B cell (primary cell): ENCODE results near the gene HOXD12. TPM values are rescaled to one million over a fixed set of nuclear protein-coding genes. Genes with fewer than 3 reads are reported as not detected.

Experiments
- ATAC-seq: fragments of 200-7000 bp; cut with Tn5 transposase; one replicate; pipeline ENCODE4 v1.10.0; 2021; ENCODE audit warnings: low read depth, mild to moderate bottlenecking, moderate number of reproducible peaks, moderate library complexity
- CTCF ChIA-PET: fragments of 350-600 bp; sonication (Branson Sonifier 250); formaldehyde crosslinking; loops from one replicate; lab custom pipeline; 2021; ENCODE audit warnings: antibody characterized with exemption, inconsistent platforms; lab: Charles Lee
- POLR2A ChIA-PET: fragments of 350-600 bp; sonication (Branson Sonifier 250); formaldehyde crosslinking; loops from one replicate; lab custom pipeline; 2021; ENCODE audit warnings: antibody characterized with exemption; lab: Charles Lee
- DNase-seq: peaks from one replicate; pipeline ENCODE4 v3.0.0; 2013
- H2AFZ ChIP-seq: 2 replicates; pipeline ENCODE4 v1.6.1; 2012; ENCODE audit warnings: mild to moderate bottlenecking, low read depth, low read length; ENCODE audit not compliant: insufficient read depth, poor library complexity, severe bottlenecking
- H3K27ac ChIP-seq, 2 donors: 1 replicate in 1 of 2; 2 replicates in 1 of 2; pipeline ENCODE4 v1.5.1; 2012 to 2013; ENCODE audit warnings: low read length in 2 of 2, mild to moderate bottlenecking in 2 of 2, moderate library complexity in 1 of 2
- H3K27me3 ChIP-seq, 4 experiments: fragments of 200-600 bp in 1 of 4; sonication (generic) in 1 of 4; replicated peaks in 1 of 4; 1 replicate in 2 of 4; 2 replicates in 2 of 4; pipeline versions ENCODE4 v1.6.1 to v1.7.0; 2013 to 2016; ENCODE audit warnings: low read length in 3 of 4, mild to moderate bottlenecking in 2 of 4, mixed read lengths in 1 of 4, moderate library complexity in 1 of 4; ENCODE audit not compliant: insufficient read depth in 4 of 4, control insufficient read depth in 3 of 4; ENCODE audit errors: control extremely low read depth in 1 of 4
- H3K36me3 ChIP-seq, 2 experiments: replicated peaks in 1 of 2; 1 replicate in 1 of 2; 2 replicates in 1 of 2; pipeline versions ENCODE4 v1.6.1 to v1.7.1; 2013; ENCODE audit warnings: low read length in 1 of 2; ENCODE audit not compliant: insufficient read depth in 2 of 2, control insufficient read depth in 1 of 2; ENCODE audit errors: control extremely low read depth in 1 of 2, extremely low read depth in 1 of 2
- H3K4me1 ChIP-seq, 2 donors: fragments of 200-600 bp in 1 of 2; sonication (generic) in 1 of 2; 1 replicate in 1 of 2; 2 replicates in 1 of 2; pipeline versions ENCODE4 v1.5.1 to v1.6.1; 2013 to 2017; ENCODE audit warnings: low read length in 2 of 2; ENCODE audit not compliant: control insufficient read depth in 2 of 2, insufficient read depth in 2 of 2
- H3K4me2 ChIP-seq: replicated peaks from 2 replicates; pipeline ENCODE3; 2012; ENCODE audit warnings: mild to moderate bottlenecking, low read depth, low read length; ENCODE audit not compliant: poor library complexity, severe bottlenecking
- H3K4me3 ChIP-seq, 5 experiments: fragments of 200-600 bp in 1 of 5; sonication (generic) in 1 of 5; 1 replicate in 3 of 5; 2 replicates in 2 of 5; pipeline versions ENCODE4 v1.5.1 to v1.7.0; 2011 to 2016; ENCODE audit warnings: low read length in 4 of 5, mild to moderate bottlenecking in 4 of 5, low read depth in 2 of 5, control low read depth in 1 of 5, moderate library complexity in 1 of 5; ENCODE audit not compliant: insufficient read depth in 1 of 5; ENCODE audit errors: control extremely low read depth in 1 of 5, extremely low read depth in 1 of 5
- H3K79me2 ChIP-seq: fragments of 200-600 bp; sonication (generic); one replicate; pipeline ENCODE4 v1.6.0; 2016; ENCODE audit warnings: low read length; ENCODE audit not compliant: control insufficient read depth, insufficient read depth
- H3K9ac ChIP-seq: fragments of 200-600 bp; sonication (generic); 2 replicates; pipeline ENCODE4 v1.6.1; 2017; ENCODE audit warnings: mild to moderate bottlenecking, low read length, moderate library complexity
- H3K9me3 ChIP-seq, 3 donors: one replicate each; pipeline versions ENCODE4 v1.6.1 to v1.7.1; 2013; ENCODE audit warnings: low read length in 2 of 3; ENCODE audit not compliant: control insufficient read depth in 2 of 3, insufficient read depth in 1 of 3; ENCODE audit errors: control extremely low read depth in 1 of 3
- H4K20me1 ChIP-seq: 2 replicates; pipeline ENCODE4 v1.6.0; 2012; ENCODE audit warnings: mild to moderate bottlenecking, low read length; ENCODE audit not compliant: insufficient read depth, control insufficient read depth, poor library complexity, severe bottlenecking
- H3K27ac Mint-ChIP-seq: one replicate; pipeline ENCODE4 v1.8.0; 2021; ENCODE audit warnings: mixed read lengths
- H3K27me3 Mint-ChIP-seq: one replicate; pipeline ENCODE4 v1.8.0; 2021; ENCODE audit warnings: mixed read lengths
- H3K4me1 Mint-ChIP-seq: one replicate; pipeline ENCODE4 v1.8.0; 2021; ENCODE audit warnings: mixed read lengths
- H3K4me3 Mint-ChIP-seq: one replicate; pipeline ENCODE4 v1.8.0; 2021; ENCODE audit warnings: mixed read lengths
- H3K9me3 Mint-ChIP-seq: one replicate; pipeline ENCODE4 v1.8.0; 2022; ENCODE audit warnings: mixed read lengths; ENCODE audit not compliant: insufficient read depth
- EZH2 ChIP-seq: IDR thresholded peaks from 2 replicates; pipeline ENCODE4 v1.6.1; 2012; ENCODE audit warnings: borderline replicate concordance, low read depth, mild to moderate bottlenecking, moderate library complexity, low read length; ENCODE audit not compliant: insufficient read depth, poor library complexity, severe bottlenecking
- WGBS: methylation state at CpG from one replicate; pipeline ENCODE4 v1.1.5; 2013; ENCODE audit warnings: missing lambda C conversion rate; ENCODE audit not compliant: insufficient coverage; 5-methylcytosine and 5-hydroxymethylcytosine counted together
- intact Hi-C: fragments of 100-400 bp; cut with micrococcal nuclease; formaldehyde crosslinking; loops from one replicate; pipeline ENCODE4 v1.10.0; 2022
- polyA plus RNA-seq: library from polyadenylated mRNA; depleted of rRNA; stranded (reverse); fragments of >200 nt; gene quantifications from 2 replicates; pipeline ENCODE4 v1.2.3, GENCODE V29; 2012
- total RNA-seq, 2 donors: library from RNA; stranded (reverse); fragments of 120-200 nt in 1 of 2; gene quantifications; 1 replicate in 1 of 2; 2 replicates in 1 of 2; pipeline versions ENCODE4 v1.2.3 to v1.2.4, GENCODE V29; 2013 to 2022
- TF ChIP-seq, protein P1 (sequence below): fragments of 200-600 bp; IDR thresholded peaks from one replicate; pipeline ENCODE4 v1.8.0; 2022; ENCODE audit warnings: antibody characterized with exemption, mild to moderate bottlenecking

HOXD12 gene
- total and polyA plus RNA-seq, 2 donors (not counting 1 experiment from before 2014, with no cell fraction given): not detected

DNA sequence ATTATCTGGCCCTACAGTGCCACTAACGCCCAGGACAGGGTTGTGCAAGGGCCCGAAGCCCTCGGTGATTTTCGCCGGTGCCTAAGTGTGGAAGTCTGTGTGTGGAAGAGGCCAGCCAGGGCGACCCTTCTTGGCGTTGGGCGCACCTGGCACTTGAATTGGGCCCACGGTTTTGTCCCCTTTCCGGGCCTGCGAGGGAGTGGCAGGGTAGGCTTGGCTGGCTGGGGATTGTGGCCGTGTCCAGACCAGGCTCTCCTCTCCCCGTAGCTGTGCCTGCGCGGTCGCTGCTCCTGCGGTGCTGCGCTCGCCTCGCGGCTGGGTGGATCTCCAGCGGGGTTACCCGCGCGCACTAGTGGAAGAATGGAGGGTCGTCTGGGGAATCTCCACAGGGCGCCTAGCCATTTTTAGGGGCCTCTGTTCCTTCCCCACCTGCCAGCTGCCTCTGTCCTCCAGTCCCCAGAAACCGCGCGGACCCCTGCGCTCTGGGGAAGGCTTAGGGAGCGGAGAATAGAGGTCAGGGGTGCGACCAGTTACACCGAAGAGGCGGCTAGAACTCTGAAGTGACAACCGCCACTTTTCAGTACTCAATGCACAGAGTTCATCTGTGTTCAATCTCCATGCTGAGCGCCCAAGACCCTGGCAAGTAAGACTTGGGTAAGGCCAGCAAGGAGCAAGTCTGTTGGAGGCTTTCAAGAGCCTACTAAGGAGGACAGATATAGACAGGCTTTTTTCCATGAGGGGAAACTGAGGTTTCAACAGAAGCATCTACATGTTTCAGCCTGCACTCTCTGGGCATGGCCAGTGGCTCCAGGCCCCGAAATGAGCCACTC, 31.8 kb upstream of the HOXD12 start:
- H3K9me3 ChIP-seq: peaks cover 0 to 31% (median 0%) of the 10 kb centered on the region in 3 donors
- no peak overlapping the region for H3K27ac ChIP-seq
- Mint-ChIP-seq H3K27ac (no peak overlapping the region), H3K27me3 (peaks cover 68% of the 10 kb centered on the region), H3K4me1 (peaks cover 7% of the 10 kb centered on the region), H3K9me3 (no peaks in the 10 kb centered on the region), H3K4me3 (no peak overlapping the region)
- 7% methylated on average over 35 of the region's 38 CpGs for WGBS
- peaks cover 1 to 68% (median 51%) of the 10 kb centered on the region in 4 experiments for H3K27me3 ChIP-seq
- DNase-seq (peak; percentile 7), ATAC-seq (no peak)
- H3K79me2 ChIP-seq: no peaks in the 10 kb centered on the region
- ChIA-PET POLR2A (no interaction called here), CTCF (no interaction called here)
- H4K20me1 ChIP-seq: no peaks in the 10 kb centered on the region
- no peak overlapping the region for H3K4me3 ChIP-seq
- intact Hi-C loops: no loop called here
- no peak overlapping the region for H3K9ac ChIP-seq
- TF ChIP-seq, protein P1, sequence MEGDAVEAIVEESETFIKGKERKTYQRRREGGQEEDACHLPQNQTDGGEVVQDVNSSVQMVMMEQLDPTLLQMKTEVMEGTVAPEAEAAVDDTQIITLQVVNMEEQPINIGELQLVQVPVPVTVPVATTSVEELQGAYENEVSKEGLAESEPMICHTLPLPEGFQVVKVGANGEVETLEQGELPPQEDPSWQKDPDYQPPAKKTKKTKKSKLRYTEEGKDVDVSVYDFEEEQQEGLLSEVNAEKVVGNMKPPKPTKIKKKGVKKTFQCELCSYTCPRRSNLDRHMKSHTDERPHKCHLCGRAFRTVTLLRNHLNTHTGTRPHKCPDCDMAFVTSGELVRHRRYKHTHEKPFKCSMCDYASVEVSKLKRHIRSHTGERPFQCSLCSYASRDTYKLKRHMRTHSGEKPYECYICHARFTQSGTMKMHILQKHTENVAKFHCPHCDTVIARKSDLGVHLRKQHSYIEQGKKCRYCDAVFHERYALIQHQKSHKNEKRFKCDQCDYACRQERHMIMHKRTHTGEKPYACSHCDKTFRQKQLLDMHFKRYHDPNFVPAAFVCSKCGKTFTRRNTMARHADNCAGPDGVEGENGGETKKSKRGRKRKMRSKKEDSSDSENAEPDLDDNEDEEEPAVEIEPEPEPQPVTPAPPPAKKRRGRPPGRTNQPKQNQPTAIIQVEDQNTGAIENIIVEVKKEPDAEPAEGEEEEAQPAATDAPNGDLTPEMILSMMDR: no peak
- no peak for TF ChIP-seq EZH2
- H3K36me3 ChIP-seq: no peaks in the 10 kb centered on the region
- no peak overlapping the region for H2AFZ ChIP-seq
- H3K4me1 ChIP-seq: peaks cover 11 to 14% of the 10 kb centered on the region in 2 donors
- peak overlapping the region; percentile 35 for H3K4me2 ChIP-seq

DNA sequence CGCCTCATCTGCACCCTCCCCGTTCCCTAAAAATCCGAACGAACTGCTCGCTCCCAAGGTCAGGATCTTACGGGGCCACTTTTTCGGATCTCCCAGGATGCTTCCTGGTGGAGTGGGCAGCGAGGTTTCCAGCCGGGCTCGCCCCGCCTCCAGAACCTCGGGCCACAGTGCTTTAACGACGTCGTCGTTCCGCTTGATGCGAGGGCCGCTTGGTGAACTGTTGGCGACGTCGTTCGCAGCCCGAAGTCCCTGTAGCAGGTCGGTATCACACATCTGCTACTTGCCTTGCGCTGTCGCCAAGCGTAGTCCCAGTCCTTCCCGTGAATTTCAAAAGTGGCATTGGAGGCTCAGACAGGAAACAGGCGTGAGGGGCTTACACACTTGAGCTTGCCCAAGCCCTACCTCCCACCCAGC, 31.2 kb upstream of the HOXD12 start:
- no peaks in the 10 kb centered on the region for H3K36me3 ChIP-seq
- no peak overlapping the region for H3K9ac ChIP-seq
- H3K4me3 Mint-ChIP-seq: no peak overlapping the region
- H3K4me3 ChIP-seq: no peak overlapping the region
- DNase-seq (no peak), ATAC-seq (no peak)
- no peak overlapping the region for H3K27ac Mint-ChIP-seq
- ChIA-PET CTCF (no interaction called here), POLR2A (no interaction called here)
- peaks cover 72% of the 10 kb centered on the region for H3K27me3 Mint-ChIP-seq
- no peaks in the 10 kb centered on the region for H3K9me3 Mint-ChIP-seq
- H2AFZ ChIP-seq: no peak overlapping the region
- H3K27ac ChIP-seq: no peak overlapping the region
- no peaks in the 10 kb centered on the region for H3K79me2 ChIP-seq
- TF ChIP-seq, protein P1: no peak
- no peak for TF ChIP-seq EZH2
- H3K4me1 ChIP-seq: peaks cover 11 to 15% of the 10 kb centered on the region in 2 donors
- 12% methylated on average over 30 of the region's 30 CpGs for WGBS
- intact Hi-C loops: no loop called here
- H3K27me3 ChIP-seq: peaks cover 1 to 74% (median 56%) of the 10 kb centered on the region in 4 experiments
- no peaks in the 10 kb centered on the region for H4K20me1 ChIP-seq
- peaks cover 0 to 33% (median 0%) of the 10 kb centered on the region in 3 donors for H3K9me3 ChIP-seq
- peaks cover 7% of the 10 kb centered on the region for H3K4me1 Mint-ChIP-seq
- H3K4me2 ChIP-seq: no peak overlapping the region
